GM12864 (cell line): ENCODE measurements around the gene MRPL4.
A peak's percentile ranks its signal among the peaks of the same experiment; 100 is the strongest.

Experiments
- DNase-seq: peaks from one replicate; pipeline ENCODE4 v3.0.0-alpha.2; 2011; ENCODE audit warnings: low read depth
- H3K4me3 ChIP-seq: 2 replicates; pipeline ENCODE4 v1.5.1; 2011; ENCODE audit warnings: mild to moderate bottlenecking, low read depth, low read length, control low read depth
- CTCF ChIP-seq: IDR thresholded peaks from 2 replicates; pipeline ENCODE4 v1.5.1; 2011; ENCODE audit warnings: low read depth, mild to moderate bottlenecking, moderate library complexity, low read length, control low read depth, inconsistent platforms; ENCODE audit errors: missing control alignments

The MRPL4 gene

GRCh38 chr19:10289167-10289835 lies 37.3 kb downstream of the MRPL4 start:
- no peak for TF ChIP-seq CTCF
- H3K4me3 ChIP-seq, result peak overlapping the region; percentile 55
- peak; percentile 54 for DNase-seq

GRCh38 chr19:10289836-10290356 lies 37.9 kb downstream of the MRPL4 start, which contains the start of gene ICAM5:
ICAM5 (plus strand) TSS chr19:10289952; CDS start chr19:10290044, 92 bp downstream.
- TF ChIP-seq CTCF, result no peak
- H3K4me3 ChIP-seq, result peak within 1 kb of the TSS; percentile 55
- no peak for DNase-seq

GRCh38 chr19:10290357-10290875 lies 38.4 kb downstream of the MRPL4 start:
- H3K4me3 ChIP-seq, result peak overlapping the region; percentile 55

GRCh38 chr19:10290876-10291553 lies 39.0 kb downstream of the MRPL4 start:
- H3K4me3 ChIP-seq, result peak overlapping the region; percentile 55
- no peak for DNase-seq
- TF ChIP-seq CTCF, result no peak

More at GRCh38 chr19:10290357-10290875, 38.4 kb downstream of the MRPL4 start:
- no peak for TF ChIP-seq CTCF
- no peak for DNase-seq

- no peak for DNase-seq
- no peak for TF ChIP-seq CTCF
- H3K4me3 ChIP-seq, result peak overlapping the region; percentile 55
Measured at GRCh38 chr19:10291554-10292205, 39.7 kb downstream of the MRPL4 start.

GRCh38 chr19:10292206-10292788 lies 40.3 kb downstream of the MRPL4 start:
- peak; percentile 53 for DNase-seq
- peak overlapping the region; percentile 55 for H3K4me3 ChIP-seq
- no peak for TF ChIP-seq CTCF
